SK-N-SH treated with all-trans-retinoic acid at 6 μM for 48 hours (cell line): ENCODE results near the gene NPM3.
A peak's percentile ranks its signal among the peaks of the same experiment; 100 is the strongest.

ENCODE experiments used
- ATAC-seq: fragments of 200-7000 bp; cut with Tn5 transposase; 3 replicates; pipeline ENCODE4 v1.9.1; 2020; ENCODE audit warnings: mild to moderate bottlenecking, moderate library complexity
- ARNTL ChIP-seq: fragments of 450-650 bp; formaldehyde crosslinking; IDR thresholded peaks from 2 replicates; pipeline ENCODE4 v1.5.0; 2020; ENCODE audit warnings: low read depth, mild to moderate bottlenecking, moderate library complexity, borderline replicate concordance
- BACH2 ChIP-seq: fragments of 250-450 bp; sonication (Bioruptor Pico); IDR thresholded peaks from 2 replicates; pipeline ENCODE4 v1.9.0; 2021; ENCODE audit warnings: mild to moderate bottlenecking, borderline replicate concordance
- CSDC2 ChIP-seq: fragments of 250-450 bp; sonication (Bioruptor Pico); IDR thresholded peaks from 2 replicates; pipeline ENCODE4 v1.5.0; 2020; ENCODE audit warnings: mild to moderate bottlenecking, moderate library complexity
- ESRRG ChIP-seq: fragments of 250-450 bp; sonication (Bioruptor Pico); IDR thresholded peaks from 2 replicates; pipeline ENCODE4 v1.6.1; 2021; ENCODE audit warnings: mild to moderate bottlenecking
- GLIS3 ChIP-seq: fragments of 250-450 bp; sonication (Bioruptor Pico); IDR thresholded peaks from 2 replicates; pipeline ENCODE4 v1.5.0; 2020; ENCODE audit warnings: mild to moderate bottlenecking, moderate library complexity
- ISL1 ChIP-seq: fragments of 250-450 bp; sonication (Bioruptor Pico); IDR thresholded peaks from 2 replicates; pipeline ENCODE4 v2.1.2; 2022; ENCODE audit warnings: mild to moderate bottlenecking, moderate library complexity
- OSR1 ChIP-seq: fragments of 250-450 bp; sonication (Bioruptor Pico); IDR thresholded peaks from 2 replicates; pipeline ENCODE4 v1.8.0; 2022; ENCODE audit warnings: moderate library complexity, mild to moderate bottlenecking, inconsistent platforms
- PPARA ChIP-seq: fragments of 250-450 bp; sonication (Bioruptor Pico); IDR thresholded peaks from 2 replicates; pipeline ENCODE4 v1.5.0; 2020; ENCODE audit warnings: mild to moderate bottlenecking, borderline replicate concordance
- RARB ChIP-seq: fragments of 250-450 bp; sonication (Bioruptor Pico); IDR thresholded peaks from 2 replicates; pipeline ENCODE4 v1.8.0; 2021; ENCODE audit warnings: mild to moderate bottlenecking, moderate library complexity
- SNAI2 ChIP-seq: fragments of 250-450 bp; sonication (Bioruptor Pico); IDR thresholded peaks from 2 replicates; pipeline ENCODE4 v1.5.0; 2020; ENCODE audit warnings: mild to moderate bottlenecking, moderate library complexity
- TCF4 ChIP-seq: fragments of 250-450 bp; sonication (Bioruptor Pico); IDR thresholded peaks from 2 replicates; pipeline ENCODE4 v1.8.0; 2021; ENCODE audit warnings: mild to moderate bottlenecking, moderate library complexity, borderline replicate concordance
- TOX ChIP-seq: fragments of 250-450 bp; sonication (Bioruptor Pico); IDR thresholded peaks from 2 replicates; pipeline ENCODE4 v1.8.0; 2021; ENCODE audit warnings: mild to moderate bottlenecking, moderate library complexity, borderline replicate concordance
- ZC3H10 ChIP-seq: fragments of 250-450 bp; sonication (Bioruptor Pico); IDR thresholded peaks from 2 replicates; pipeline ENCODE4 v1.5.1; 2021; ENCODE audit warnings: mild to moderate bottlenecking, moderate library complexity
- ZFP3 ChIP-seq: fragments of 250-450 bp; sonication (Bioruptor Pico); IDR thresholded peaks from 2 replicates; pipeline ENCODE4 v1.5.0; 2020; ENCODE audit warnings: mild to moderate bottlenecking, moderate library complexity
- ZFP30 ChIP-seq: fragments of 450-650 bp; formaldehyde crosslinking; IDR thresholded peaks from 2 replicates; pipeline ENCODE4 v1.5.0; 2022; ENCODE audit warnings: mild to moderate bottlenecking, moderate library complexity
- ZNF565 ChIP-seq: fragments of 450-650 bp; formaldehyde crosslinking; conservative IDR thresholded peaks from 2 replicates; pipeline ENCODE4 v1.5.0; 2020; ENCODE audit warnings: low read depth, mild to moderate bottlenecking, moderate library complexity
- ZNF70 ChIP-seq: fragments of 450-650 bp; formaldehyde crosslinking; IDR thresholded peaks from 2 replicates; pipeline ENCODE4 v1.5.0; 2020; ENCODE audit warnings: mild to moderate bottlenecking, moderate library complexity
- ZNF8 ChIP-seq: fragments of 450-650 bp; formaldehyde crosslinking; IDR thresholded peaks from 2 replicates; pipeline ENCODE4 v1.5.0; 2020; ENCODE audit warnings: mild to moderate bottlenecking, moderate library complexity
- TF ChIP-seq, protein P1 (sequence below): fragments of 250-450 bp; sonication (Bioruptor Pico); IDR thresholded peaks from 2 replicates; pipeline ENCODE4 v1.5.1; 2021; ENCODE audit warnings: mild to moderate bottlenecking, moderate library complexity
- TF ChIP-seq, protein P2 (sequence below): fragments of 250-450 bp; sonication (Bioruptor Pico); IDR thresholded peaks from 2 replicates; pipeline ENCODE4 v1.8.0; 2021; ENCODE audit warnings: low read depth, mild to moderate bottlenecking, moderate library complexity, borderline replicate concordance
- TF ChIP-seq, protein P3 (sequence below): fragments of 250-450 bp; sonication (Bioruptor Pico); IDR thresholded peaks from 2 replicates; pipeline ENCODE4 v1.5.1; 2020; ENCODE audit warnings: low read depth, mild to moderate bottlenecking, moderate library complexity
- TF ChIP-seq, protein P4 (sequence below): fragments of 250-450 bp; sonication (Bioruptor Pico); IDR thresholded peaks from 2 replicates; pipeline ENCODE4 v1.5.0; 2020; ENCODE audit warnings: mild to moderate bottlenecking, moderate library complexity
- TF ChIP-seq, protein P5 (sequence below): fragments of 250-450 bp; sonication (Bioruptor Pico); IDR thresholded peaks from 2 replicates; pipeline ENCODE4 v1.8.0; 2020; ENCODE audit warnings: mild to moderate bottlenecking, moderate library complexity, borderline replicate concordance

The NPM3 gene

DNA sequence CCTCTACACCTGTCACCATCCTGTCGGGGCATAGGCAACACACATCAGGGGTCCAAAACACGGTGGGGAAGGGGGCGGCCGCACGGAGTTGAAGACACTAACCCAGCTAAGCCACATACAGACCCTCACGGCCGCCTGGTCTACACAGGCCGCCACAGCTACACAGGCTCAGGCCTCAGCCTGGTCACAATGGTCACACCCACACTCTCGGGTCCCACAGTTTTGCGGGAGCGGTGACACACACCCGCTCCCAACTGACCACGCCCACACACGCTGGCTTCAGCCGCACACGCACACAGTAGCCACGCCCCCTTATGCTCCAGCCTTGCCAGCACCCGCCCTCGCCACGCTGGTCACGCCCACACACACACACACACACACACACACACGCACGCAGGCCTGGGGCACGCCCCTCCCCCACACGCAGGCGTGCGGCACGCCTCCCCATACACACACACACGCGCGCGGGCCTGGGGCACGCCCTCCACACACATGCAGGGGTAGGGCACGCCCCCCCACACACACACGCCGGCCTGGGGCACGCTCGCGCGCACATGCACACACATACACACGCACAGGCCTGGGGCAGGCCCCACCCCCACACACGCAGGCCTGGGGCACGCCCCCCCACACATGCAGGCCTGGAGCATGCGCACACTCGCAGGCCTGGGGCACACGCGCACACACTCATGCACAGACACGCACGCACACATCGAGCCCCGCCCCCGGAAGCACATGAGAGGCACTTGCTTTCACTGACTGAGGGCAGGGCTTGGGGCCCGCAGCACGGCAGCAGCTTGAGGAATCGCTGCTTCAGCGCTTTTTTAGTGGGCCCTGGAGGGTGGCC, 47.3 kb upstream of the NPM3 start:
- ATAC-seq = peak; percentile 81
- no peak for TF ChIP-seq ZC3H10 (CRISPR knock-in tag)
- 0 out of 2 replicates have a peak, but pooled peaks have one; percentile 29 for TF ChIP-seq ZNF565 (CRISPR knock-in tag)
- no peak for TF ChIP-seq ZNF8 (CRISPR knock-in tag)
- no peak for TF ChIP-seq ARNTL (CRISPR knock-in tag)
- TF ChIP-seq, protein P1, sequence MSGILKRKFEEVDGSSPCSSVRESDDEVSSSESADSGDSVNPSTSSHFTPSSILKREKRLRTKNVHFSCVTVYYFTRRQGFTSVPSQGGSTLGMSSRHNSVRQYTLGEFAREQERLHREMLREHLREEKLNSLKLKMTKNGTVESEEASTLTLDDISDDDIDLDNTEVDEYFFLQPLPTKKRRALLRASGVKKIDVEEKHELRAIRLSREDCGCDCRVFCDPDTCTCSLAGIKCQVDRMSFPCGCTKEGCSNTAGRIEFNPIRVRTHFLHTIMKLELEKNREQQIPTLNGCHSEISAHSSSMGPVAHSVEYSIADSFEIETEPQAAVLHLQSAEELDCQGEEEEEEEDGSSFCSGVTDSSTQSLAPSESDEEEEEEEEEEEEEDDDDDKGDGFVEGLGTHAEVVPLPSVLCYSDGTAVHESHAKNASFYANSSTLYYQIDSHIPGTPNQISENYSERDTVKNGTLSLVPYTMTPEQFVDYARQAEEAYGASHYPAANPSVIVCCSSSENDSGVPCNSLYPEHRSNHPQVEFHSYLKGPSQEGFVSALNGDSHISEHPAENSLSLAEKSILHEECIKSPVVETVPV = no peak
- no peak for TF ChIP-seq PPARA (CRISPR knock-in tag)
- no peak for TF ChIP-seq RARB (CRISPR knock-in tag)
- TF ChIP-seq ZFP3 = peak; percentile 56; the same call in 1 of the 2 replicates
- no peak for TF ChIP-seq TOX (CRISPR knock-in tag)
- TF ChIP-seq CSDC2 (CRISPR knock-in tag) = no peak
- TF ChIP-seq BACH2 = no peak
- TF ChIP-seq, protein P2, sequence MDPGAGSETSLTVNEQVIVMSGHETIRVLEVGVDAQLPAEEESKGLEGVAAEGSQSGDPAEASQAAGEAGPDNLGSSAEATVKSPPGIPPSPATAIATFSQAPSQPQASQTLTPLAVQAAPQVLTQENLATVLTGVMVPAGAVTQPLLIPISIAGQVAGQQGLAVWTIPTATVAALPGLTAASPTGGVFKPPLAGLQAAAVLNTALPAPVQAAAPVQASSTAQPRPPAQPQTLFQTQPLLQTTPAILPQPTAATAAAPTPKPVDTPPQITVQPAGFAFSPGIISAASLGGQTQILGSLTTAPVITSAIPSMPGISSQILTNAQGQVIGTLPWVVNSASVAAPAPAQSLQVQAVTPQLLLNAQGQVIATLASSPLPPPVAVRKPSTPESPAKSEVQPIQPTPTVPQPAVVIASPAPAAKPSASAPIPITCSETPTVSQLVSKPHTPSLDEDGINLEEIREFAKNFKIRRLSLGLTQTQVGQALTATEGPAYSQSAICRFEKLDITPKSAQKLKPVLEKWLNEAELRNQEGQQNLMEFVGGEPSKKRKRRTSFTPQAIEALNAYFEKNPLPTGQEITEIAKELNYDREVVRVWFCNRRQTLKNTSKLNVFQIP (CRISPR knock-in tag) = no peak
- TF ChIP-seq, protein P3, sequence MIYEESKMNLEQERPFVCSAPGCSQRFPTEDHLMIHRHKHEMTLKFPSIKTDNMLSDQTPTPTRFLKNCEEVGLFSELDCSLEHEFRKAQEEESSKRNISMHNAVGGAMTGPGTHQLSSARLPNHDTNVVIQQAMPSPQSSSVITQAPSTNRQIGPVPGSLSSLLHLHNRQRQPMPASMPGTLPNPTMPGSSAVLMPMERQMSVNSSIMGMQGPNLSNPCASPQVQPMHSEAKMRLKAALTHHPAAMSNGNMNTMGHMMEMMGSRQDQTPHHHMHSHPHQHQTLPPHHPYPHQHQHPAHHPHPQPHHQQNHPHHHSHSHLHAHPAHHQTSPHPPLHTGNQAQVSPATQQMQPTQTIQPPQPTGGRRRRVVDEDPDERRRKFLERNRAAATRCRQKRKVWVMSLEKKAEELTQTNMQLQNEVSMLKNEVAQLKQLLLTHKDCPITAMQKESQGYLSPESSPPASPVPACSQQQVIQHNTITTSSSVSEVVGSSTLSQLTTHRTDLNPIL (CRISPR knock-in tag) = no peak
- TF ChIP-seq TCF4 (CRISPR knock-in tag) = peak; percentile 37; the same call in 1 of the 2 replicates
- TF ChIP-seq SNAI2 (CRISPR knock-in tag) = no peak
- TF ChIP-seq, protein P4, sequence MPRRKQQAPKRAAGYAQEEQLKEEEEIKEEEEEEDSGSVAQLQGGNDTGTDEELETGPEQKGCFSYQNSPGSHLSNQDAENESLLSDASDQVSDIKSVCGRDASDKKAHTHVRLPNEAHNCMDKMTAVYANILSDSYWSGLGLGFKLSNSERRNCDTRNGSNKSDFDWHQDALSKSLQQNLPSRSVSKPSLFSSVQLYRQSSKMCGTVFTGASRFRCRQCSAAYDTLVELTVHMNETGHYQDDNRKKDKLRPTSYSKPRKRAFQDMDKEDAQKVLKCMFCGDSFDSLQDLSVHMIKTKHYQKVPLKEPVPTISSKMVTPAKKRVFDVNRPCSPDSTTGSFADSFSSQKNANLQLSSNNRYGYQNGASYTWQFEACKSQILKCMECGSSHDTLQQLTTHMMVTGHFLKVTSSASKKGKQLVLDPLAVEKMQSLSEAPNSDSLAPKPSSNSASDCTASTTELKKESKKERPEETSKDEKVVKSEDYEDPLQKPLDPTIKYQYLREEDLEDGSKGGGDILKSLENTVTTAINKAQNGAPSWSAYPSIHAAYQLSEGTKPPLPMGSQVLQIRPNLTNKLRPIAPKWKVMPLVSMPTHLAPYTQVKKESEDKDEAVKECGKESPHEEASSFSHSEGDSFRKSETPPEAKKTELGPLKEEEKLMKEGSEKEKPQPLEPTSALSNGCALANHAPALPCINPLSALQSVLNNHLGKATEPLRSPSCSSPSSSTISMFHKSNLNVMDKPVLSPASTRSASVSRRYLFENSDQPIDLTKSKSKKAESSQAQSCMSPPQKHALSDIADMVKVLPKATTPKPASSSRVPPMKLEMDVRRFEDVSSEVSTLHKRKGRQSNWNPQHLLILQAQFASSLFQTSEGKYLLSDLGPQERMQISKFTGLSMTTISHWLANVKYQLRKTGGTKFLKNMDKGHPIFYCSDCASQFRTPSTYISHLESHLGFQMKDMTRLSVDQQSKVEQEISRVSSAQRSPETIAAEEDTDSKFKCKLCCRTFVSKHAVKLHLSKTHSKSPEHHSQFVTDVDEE (CRISPR knock-in tag) = peak; percentile 48; the same call in 1 of the 2 replicates
- TF ChIP-seq ZFP30 (CRISPR knock-in tag) = no peak; the same call in 1 of the 2 replicates
- no peak for TF ChIP-seq ISL1 (CRISPR knock-in tag)
- no peak for TF ChIP-seq ESRRG (CRISPR knock-in tag)
- no peak for TF ChIP-seq ZNF70 (CRISPR knock-in tag)
- TF ChIP-seq GLIS3 (CRISPR knock-in tag) = no peak
- TF ChIP-seq, protein P5, sequence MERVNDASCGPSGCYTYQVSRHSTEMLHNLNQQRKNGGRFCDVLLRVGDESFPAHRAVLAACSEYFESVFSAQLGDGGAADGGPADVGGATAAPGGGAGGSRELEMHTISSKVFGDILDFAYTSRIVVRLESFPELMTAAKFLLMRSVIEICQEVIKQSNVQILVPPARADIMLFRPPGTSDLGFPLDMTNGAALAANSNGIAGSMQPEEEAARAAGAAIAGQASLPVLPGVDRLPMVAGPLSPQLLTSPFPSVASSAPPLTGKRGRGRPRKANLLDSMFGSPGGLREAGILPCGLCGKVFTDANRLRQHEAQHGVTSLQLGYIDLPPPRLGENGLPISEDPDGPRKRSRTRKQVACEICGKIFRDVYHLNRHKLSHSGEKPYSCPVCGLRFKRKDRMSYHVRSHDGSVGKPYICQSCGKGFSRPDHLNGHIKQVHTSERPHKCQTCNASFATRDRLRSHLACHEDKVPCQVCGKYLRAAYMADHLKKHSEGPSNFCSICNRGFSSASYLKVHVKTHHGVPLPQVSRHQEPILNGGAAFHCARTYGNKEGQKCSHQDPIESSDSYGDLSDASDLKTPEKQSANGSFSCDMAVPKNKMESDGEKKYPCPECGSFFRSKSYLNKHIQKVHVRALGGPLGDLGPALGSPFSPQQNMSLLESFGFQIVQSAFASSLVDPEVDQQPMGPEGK (CRISPR knock-in tag) = no peak
- TF ChIP-seq OSR1 = no peak
- TF ChIP-seq, all 23 proteins: peak for 4
